K562 (cell line): ENCODE results near the gene DYNC2LI1.

ENCODE experiments used
- EP300 ChIP-seq: IDR thresholded peaks from 2 replicates; pipeline ENCODE4 v1.6.1; 2012; ENCODE audit warnings: low read length, improper control_type of control experiment
- HCFC1 ChIP-seq: IDR thresholded peaks from 2 replicates; pipeline ENCODE4 v1.6.1; 2012; ENCODE audit warnings: low read depth, low read length, improper control_type of control experiment
- JUND ChIP-seq, 2 experiments: IDR thresholded peaks; 2 replicates in 1 of 2; 3 replicates in 1 of 2; pipeline ENCODE4 v1.6.1; 2011; ENCODE audit warnings: borderline replicate concordance in 2 of 2, low read depth in 2 of 2, low read length in 2 of 2, improper control_type of control experiment in 1 of 2, missing biosample characterization in 1 of 2, missing genetic modification characterization in 1 of 2, missing genetic modification reagents in 1 of 2
- KDM4B ChIP-seq, 2 experiments: fragments of 450-650 bp in 1 of 2; sonication (generic) in 1 of 2; IDR thresholded peaks; 2 replicates each; pipeline ENCODE4 v1.6.1; 2016 to 2017; ENCODE audit warnings: borderline replicate concordance in 2 of 2, antibody characterized with exemption in 1 of 2, low read depth in 1 of 2, mild to moderate bottlenecking in 1 of 2
- KLF10 ChIP-seq: fragments of 250-450 bp; sonication (Bioruptor Pico); IDR thresholded peaks from 2 replicates; pipeline ENCODE4 v1.6.1; 2021; ENCODE audit warnings: matching md5 sums
- SIN3B ChIP-seq: fragments of 450-650 bp; IDR thresholded peaks from 2 replicates; pipeline ENCODE4 v1.6.1; 2017; ENCODE audit warnings: low read depth, mild to moderate bottlenecking, moderate library complexity
- ZC3H11A ChIP-seq: IDR thresholded peaks from 2 replicates; pipeline ENCODE4 v1.6.1; 2012; ENCODE audit warnings: low read depth, low read length, improper control_type of control experiment
- ZNF224 ChIP-seq: sonication (generic); formaldehyde crosslinking; IDR thresholded peaks from 2 replicates; pipeline ENCODE4 v1.8.0; 2022; ENCODE audit warnings: mild to moderate bottlenecking, missing genetic modification reagents
- TF ChIP-seq, protein P1 (sequence below): fragments of 250-450 bp; sonication (Bioruptor Pico); IDR thresholded peaks from 2 replicates; pipeline ENCODE4 v1.8.0; 2022; ENCODE audit warnings: inconsistent platforms, mild to moderate bottlenecking, moderate library complexity, borderline replicate concordance
- TF ChIP-seq, protein P2 (sequence below): fragments of 200-400 bp; formaldehyde crosslinking; IDR thresholded peaks from 2 replicates; pipeline ENCODE4 v1.6.1; 2017; ENCODE audit warnings: mild to moderate bottlenecking, low read depth, low read length, moderate library complexity

DNA sequence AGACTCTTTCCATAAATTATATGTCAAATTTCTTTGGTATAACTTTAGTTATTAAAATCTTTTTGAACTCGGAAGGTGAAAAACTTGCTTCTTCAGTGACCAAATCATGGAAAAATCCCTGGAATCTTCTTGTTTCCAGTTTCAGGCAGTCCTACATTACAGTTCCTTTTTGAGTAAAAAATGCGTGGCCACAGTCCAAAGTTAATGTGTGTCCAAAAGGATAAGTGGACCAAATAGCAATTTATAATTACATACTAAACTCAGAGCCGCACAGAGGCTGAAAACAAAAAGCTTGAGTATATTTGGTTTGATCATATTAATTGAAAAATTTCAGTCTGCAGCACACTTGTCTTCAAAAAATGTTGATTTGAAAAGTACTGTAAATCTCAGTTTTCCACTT lies 28.4 kb upstream of the DYNC2LI1 start:
- TF ChIP-seq SIN3B (no peak), JUND (IDR thresholded peaks at IDR 0.05; ENCODE audit: borderline replicate concordance, low read depth, low read length) (no peak), JUND (tag; IDR thresholded peaks at IDR 0.05; ENCODE audit: borderline replicate concordance, low read depth, low read length) (no peak), KDM4B (IDR thresholded peaks at IDR 0.05; ENCODE audit: borderline replicate concordance in 2 of 2, low read depth in 1 of 2) (no peak), ZNF224 (CRISPR knock-in tag) (no peak), EP300 (no peak), ZC3H11A (no peak), KLF10 (CRISPR knock-in tag) (no peak), HCFC1 (no peak)
- TF ChIP-seq, protein P1, sequence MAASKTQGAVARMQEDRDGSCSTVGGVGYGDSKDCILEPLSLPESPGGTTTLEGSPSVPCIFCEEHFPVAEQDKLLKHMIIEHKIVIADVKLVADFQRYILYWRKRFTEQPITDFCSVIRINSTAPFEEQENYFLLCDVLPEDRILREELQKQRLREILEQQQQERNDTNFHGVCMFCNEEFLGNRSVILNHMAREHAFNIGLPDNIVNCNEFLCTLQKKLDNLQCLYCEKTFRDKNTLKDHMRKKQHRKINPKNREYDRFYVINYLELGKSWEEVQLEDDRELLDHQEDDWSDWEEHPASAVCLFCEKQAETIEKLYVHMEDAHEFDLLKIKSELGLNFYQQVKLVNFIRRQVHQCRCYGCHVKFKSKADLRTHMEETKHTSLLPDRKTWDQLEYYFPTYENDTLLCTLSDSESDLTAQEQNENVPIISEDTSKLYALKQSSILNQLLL (CRISPR knock-in tag) = no peak
- TF ChIP-seq, protein P2, sequence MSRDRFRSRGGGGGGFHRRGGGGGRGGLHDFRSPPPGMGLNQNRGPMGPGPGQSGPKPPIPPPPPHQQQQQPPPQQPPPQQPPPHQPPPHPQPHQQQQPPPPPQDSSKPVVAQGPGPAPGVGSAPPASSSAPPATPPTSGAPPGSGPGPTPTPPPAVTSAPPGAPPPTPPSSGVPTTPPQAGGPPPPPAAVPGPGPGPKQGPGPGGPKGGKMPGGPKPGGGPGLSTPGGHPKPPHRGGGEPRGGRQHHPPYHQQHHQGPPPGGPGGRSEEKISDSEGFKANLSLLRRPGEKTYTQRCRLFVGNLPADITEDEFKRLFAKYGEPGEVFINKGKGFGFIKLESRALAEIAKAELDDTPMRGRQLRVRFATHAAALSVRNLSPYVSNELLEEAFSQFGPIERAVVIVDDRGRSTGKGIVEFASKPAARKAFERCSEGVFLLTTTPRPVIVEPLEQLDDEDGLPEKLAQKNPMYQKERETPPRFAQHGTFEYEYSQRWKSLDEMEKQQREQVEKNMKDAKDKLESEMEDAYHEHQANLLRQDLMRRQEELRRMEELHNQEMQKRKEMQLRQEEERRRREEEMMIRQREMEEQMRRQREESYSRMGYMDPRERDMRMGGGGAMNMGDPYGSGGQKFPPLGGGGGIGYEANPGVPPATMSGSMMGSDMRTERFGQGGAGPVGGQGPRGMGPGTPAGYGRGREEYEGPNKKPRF = no peak
